ELR (cell line): Measurements from ENCODE around the gene ALCAM.

Source experiments
- DNase-seq: peaks from one replicate; pipeline ENCODE4 v3.0.0-alpha.2; 2015; ENCODE audit warnings: low read depth

Gene ALCAM

GRCh38 chr3:105429034-105429762 lies 62.5 kb downstream of the ALCAM start:
- no peak for DNase-seq

DNA sequence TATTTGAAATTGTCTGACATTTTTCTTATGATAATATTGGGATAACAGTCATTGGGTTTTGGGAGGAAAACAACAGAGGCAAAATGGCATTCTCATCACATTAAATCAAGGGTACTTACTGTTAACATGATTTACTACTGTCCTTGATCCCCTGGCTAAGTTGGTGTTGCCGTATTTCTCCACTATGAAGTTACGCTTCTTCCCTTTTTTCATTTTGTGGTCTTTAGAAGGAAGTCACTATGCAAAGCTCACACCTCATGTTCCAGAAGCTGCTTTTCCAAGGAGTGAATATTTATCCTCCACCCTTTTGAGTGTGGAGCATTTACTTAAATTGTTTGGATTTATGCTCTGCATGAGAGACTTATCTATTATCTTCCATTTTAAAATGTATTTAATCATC lies 63.7 kb downstream of the ALCAM start:
- DNase-seq: no peak

- no peak for DNase-seq
Measured at GRCh38 chr3:105431200-105431599, 64.5 kb downstream of the ALCAM start.

DNA sequence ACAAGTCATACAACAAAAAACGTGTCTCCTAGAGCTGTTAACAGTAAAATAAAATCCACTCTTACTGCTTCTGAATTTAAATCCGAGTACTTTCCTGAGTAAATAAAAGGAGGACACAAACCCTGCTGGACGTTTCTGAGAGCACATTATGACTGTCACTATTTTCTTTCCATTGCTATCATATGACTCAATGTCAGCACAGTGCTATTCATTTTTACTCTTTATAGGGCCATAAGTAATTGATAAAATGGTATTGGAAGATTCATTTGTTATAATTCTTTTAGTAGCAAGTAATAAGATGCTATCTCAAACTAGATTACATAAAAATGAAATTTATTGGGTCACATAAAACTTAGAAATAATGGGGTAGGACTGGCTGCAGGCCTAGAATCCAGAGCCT lies 68.6 kb downstream of the ALCAM start:
- peak; percentile 6 for DNase-seq

- DNase-seq: no peak
Measured at GRCh38 chr3:105436687-105437086, 70.0 kb downstream of the ALCAM start.

- DNase-seq: no peak
Measured at GRCh38 chr3:105440113-105440512, 73.4 kb downstream of the ALCAM start.

- DNase-seq: peak; percentile 62
Measured at GRCh38 chr3:105444725-105445124, 78.0 kb downstream of the ALCAM start.

DNA sequence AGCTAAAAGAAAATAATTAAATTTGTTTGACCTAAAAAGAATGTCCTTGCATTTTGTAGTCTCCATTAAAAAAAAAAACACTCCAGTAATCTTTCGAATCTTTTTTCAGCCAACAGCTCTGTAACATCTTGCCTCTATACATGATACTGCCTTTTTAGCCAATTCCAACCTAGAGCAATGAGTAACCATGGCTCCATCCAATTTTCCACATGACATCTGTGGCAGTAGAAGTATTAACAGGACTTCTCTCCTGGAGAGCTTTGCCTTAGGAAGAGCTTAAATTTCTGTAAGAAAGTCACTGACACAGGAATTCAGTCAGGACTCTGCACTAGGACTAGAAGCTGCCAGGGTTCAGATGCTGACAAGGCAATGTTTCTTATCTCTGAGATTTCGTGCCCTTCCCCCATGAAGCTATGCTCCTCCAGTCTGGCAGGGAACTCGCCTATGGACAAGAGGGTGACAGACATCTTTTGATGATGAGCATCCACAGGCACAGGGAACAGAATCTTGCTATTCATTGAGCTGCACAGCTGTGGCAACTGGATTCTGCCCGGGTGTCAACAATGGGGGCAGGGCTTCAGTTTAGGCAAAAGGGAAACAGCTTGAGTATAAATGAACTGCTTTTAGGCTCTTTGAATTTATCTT lies 81.8 kb downstream of the ALCAM start:
- DNase-seq: no peak

DNA sequence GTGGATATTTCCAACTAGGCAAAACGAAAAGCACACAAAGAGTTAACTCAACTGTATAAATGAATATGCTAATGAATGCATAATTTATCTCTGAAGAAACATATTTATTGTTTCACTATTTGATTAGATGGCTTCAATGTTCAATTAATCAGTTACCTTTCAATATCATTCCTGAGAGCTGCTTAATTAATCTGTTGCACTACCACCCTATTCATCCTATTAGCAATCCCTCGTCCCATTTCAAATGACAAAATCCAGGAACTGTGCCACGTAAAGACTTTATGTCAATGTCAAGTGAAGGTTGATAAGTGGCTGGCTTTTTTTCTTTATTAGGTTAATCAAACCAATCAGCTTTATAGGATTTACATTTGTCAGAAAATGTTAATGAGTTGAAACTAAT lies 82.7 kb downstream of the ALCAM start:
- DNase-seq: no peak

- no peak for DNase-seq
Measured at GRCh38 chr3:105456017-105456416, 89.3 kb downstream of the ALCAM start.

DNA sequence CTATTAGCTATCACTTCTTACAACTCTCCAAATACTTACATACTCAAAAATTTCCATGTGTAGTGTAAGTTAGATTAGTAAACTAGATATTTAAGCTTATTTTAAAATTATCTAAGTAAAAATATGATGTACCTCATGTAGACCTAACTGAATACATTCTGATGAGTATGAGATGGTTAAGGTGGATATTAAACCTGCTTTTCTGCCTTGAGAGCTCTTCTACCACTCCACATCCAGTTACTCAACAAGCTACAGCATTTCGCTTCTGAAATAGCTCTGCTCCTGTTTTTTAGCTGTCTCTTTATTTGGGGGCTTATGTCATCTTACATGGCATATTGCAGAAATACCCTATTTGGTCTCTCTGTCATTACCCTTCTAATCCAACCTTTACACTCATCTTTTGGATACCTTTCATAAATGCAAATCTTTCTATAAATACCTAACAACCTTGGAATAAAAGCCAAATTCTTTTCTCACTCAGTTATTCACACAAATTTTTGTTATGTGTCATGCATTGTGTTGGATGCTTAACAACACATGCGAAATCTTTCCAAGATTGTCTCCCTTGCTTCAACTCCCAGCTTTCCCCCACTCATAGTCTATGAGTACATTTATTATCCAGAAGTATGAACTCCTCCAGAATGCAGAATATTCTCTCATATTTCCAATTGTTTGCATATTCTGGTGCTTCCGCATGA lies 92.0 kb downstream of the ALCAM start:
- peak; percentile 36 for DNase-seq

GRCh38 chr3:105459566-105460290 lies 93.0 kb downstream of the ALCAM start:
- DNase-seq: peak; percentile 26

- DNase-seq: no peak
Measured at GRCh38 chr3:105463620-105464019, 96.9 kb downstream of the ALCAM start.

GRCh38 chr3:105465251-105465853 lies 98.6 kb downstream of the ALCAM start:
- no peak for DNase-seq

DNA sequence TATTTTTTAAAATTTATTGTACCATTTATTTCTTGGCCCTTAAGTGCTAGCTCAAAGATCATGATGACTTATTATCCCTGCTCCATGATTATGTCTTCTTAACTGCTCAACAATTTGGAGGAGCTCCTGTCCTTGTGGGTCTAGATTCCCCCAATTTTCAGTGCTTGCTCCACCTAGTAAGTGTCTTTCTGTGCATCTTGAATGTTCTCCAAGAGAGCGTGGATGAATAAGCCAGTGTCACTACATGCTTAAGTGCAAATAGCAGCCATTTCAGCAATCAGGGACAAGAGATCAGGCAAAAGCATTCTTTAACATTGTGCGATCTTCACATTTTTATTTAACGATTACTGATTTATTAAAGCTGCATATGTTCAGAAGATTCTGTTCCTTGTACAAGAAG lies 99.4 kb downstream of the ALCAM start:
- no peak for DNase-seq

DNA sequence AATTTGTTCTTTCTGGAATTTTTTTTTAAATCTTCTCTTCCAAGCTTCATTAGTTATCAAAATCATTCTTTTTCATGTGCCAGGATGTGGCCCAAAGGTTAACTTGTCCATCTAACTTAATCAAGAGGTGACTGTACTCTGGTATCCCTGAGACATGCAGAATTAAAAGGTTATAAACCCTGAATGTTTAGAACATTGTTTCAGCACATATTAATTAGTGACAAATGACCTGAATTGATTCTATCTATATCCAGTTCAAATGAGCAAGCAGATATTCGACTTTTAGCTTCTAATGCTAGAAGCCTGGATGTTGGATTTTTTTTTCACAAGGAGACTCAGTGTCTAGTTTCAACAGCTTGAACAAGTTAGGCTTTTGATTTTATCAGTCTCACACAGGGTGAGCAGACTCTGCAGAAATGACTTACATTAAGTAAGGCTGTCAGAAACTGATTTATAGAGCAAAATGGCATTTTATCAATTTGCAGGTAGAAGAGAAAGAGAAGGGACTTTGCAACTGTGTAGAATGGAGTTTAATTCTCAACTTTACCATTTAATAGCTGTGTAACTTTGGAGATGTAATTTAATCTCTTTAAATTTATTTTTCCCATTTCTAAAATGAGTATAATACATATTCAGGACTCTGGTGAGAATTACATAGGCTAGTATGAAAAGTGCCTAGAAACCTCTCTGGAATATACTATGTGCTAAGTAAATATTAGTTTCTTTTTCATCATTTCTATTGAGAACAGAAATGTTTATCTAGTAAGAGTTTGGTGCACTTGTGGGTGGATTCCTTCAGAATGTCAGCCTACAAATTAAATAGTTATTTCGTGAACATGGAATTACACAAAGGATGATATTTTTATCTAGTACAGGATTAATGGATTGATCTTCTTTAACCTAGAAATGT lies 100.0 kb downstream of the ALCAM start:
- no peak for DNase-seq

DNA sequence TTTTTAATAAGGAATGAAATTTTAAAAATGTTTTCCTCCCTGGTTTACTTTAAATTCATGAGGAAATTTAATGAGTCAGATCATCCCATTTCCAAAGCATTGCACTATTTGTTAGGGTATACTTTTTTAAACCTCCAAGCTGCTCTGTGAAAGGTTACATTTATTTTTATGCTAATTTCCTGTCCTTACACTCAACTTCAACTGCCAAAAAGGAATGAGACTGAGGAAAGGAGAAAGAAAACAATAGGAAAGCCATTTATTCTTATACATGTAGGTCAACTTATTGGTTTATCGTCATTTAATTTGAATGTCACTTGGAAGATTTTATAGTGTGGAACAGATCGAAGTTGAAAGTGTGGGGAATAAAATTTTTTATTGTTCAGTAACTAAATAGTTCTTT lies 104.1 kb downstream of the ALCAM start:
- no peak for DNase-seq

GRCh38 chr3:105473521-105474223 lies 107.0 kb downstream of the ALCAM start:
- peak; percentile 80 for DNase-seq

DNA sequence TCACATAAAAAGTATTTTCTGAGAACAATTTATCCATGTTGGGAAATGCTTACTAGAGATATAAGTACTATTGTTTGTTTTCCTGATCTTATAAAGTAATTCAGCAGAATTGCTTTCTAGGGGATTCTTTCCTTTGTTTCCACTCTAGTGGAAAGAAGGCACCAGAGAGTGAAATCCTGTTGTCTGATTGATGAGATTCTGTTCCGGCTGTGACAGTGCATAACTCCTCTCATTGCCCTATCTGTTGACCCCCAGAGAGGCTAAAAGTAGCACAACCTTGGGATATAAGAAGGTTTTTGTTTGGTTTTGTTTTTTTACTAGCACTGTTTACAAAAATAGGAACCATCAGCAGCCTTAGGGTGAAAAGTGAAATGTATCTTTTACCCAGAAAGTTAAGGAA lies 114.1 kb downstream of the ALCAM start:
- no peak for DNase-seq

- DNase-seq: peak; percentile 54
Measured at GRCh38 chr3:105483476-105483875, 116.8 kb downstream of the ALCAM start.
